ENCODE measurements around the gene CYP24A1.

Gene CYP24A1

GRCh38 chr20:54201268-54201846, 27.6 kb upstream of the CYP24A1 start:
- DNase-seq: no peak

DNA sequence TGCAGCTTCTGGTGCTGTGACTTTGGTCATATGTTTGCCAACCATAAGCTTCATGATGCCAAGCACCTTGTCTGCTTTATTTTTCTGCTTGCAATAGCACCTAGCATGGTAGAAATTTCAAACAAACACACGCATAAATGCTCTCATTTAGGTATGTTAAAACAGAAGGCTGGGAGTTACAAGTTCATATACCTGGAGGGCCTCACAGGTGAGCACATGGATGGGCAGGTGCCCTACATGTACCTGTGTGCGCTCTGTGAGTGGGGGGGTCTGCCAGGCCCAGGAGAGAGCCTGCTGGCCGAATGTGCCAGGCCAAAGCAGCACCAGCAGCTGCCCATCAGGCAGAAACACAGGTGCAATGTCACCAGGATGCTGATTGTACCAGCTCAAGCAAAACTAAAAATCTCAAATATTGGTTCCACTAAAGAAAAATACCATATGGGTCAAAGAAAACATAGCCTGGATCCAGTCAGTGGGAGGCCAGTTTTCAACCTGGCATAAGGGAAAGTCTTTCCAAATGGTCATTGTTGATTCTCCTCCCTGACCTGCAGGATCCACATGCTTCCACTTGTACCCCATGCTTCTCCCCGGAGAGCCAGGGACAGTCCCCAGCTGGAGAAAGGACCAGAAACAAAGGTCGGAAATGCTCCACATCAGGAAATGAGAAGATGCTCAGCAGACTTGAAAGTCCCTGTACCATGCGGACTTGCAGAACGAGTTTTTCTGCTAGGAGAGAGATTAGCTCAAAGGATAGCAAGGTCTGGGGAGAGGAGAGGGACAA, 26.9 kb upstream of the CYP24A1 start:
- no peak for DNase-seq

DNA sequence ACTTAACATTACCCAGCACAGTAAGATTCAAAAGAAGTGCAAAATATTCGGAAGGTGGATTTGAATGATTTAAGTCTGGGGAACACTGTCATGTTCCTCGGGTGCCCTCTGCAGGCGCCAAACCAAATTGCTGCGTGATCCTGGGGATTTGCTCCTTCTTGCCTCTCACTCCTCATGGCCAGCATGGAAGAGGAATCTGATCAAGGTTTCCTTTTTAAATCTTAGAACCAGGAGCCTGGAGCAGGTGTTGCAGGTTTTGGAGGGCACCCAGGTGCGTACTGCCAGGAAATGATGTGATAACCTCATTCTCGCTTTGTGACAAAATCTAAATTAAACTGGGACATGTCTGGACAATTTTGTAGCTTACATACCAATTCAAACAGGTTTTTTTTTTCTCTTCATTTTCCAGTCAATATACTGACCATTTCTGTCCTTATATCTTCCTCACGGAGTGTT, 26.0 kb upstream of the CYP24A1 start:
- peak; percentile 36 to 76 for DNase-seq

DNA sequence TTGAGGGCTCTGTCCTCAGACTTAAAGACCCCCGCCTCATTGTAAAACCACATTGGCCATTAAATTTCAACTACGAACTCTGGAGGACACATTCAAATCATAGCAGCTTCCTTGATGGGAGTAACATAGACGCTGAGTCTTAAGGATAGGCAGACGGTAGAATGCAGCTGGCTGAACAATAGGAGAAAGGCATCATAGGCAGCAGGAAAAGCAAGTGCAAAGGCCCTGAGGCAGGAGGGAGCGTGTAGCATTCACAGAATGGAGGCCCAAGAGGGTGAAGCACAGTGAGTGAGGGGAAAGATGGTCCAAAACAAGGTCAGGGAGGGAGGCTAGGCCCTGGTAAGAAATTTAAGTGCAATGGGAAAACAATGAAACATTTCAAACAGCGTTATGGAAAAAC, 25.5 kb upstream of the CYP24A1 start:
- DNase-seq: no peak

DNA sequence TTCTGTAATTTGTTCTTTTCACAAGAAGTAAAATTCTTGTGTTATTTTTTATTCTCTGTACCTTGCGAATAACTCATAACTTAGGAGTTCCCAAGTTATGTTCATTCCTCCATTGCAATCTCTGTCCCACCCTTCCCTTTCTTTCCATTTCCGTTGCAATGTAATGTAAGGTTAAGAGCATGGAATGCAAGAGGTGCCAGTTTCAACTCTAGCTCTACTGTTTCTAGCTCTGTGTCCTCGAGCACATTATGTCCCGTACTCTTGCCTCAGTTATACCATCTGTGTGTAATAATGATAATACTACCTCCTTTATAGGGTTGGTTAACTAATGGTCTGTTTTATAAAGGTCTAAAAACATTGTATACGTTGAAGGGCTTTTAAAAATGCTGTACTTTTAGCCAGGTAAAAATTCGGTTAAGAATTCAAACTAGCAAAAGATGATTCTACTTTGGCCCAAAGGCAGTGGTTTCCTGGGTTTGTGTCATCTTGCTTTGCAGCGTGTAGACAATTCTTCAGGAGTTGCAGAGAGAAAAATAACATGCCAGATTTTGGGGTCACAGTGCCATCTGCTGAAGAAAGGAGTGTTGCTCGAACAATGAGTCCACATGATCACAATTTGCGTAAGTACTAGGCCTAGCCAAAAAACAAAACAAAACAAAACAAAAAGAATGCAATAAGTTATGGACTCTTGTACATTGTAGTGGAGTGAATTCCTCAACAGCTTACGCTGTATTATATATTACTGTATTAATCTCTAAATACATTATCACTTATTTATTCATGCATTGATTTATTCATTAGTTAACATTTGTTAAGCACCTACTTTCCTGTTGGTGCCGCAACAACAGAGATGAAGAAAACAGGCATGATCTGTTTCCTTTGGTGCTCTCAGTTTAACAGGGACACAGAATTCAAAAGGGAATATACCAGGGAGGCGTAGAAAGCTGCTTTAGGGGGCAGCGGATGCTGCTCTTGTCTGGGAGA, 24.1 kb upstream of the CYP24A1 start:
- peak in 1 of 2 experiments; percentile 20 for DNase-seq

GRCh38 chr20:54195483-54196472, 22.0 kb upstream of the CYP24A1 start:
- no peak for DNase-seq

DNA sequence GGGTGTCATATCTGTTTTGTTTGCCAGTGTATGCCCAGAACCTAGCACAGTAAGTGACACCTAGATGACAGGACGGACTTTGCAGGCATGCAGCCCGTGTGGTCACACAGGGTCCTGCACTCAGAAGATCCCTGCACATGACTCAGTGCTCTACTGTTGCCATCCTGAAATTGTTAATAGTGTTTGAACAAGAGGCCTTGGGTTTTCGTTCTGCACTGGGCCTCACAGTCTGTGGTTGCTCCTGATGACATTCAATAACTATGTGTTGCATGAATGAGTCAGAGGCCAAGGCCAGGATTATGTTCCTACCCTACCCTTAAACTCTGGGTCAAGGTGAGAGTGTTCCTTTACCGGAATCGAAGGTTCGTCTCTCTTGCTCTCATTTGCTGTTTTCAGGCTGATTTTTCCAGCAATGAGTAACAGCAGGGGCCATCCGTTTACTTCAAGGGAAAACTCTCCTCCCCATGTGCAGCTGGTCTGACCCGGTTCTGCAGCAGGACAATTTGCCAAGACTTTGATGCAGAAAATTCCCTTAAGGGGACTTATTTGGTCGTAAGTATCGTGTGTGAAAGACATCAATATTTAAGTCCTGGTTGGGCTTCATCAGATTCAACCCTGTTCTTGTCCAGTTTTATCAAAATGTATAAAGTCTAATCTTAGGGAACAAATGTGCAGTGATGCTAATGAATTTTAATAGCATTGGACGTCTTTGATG, 21.1 kb upstream of the CYP24A1 start:
- no peak for DNase-seq

- no peak for DNase-seq
Measured at GRCh38 chr20:54193817-54194216, 20.0 kb upstream of the CYP24A1 start.

GRCh38 chr20:54190217-54190616, 16.4 kb upstream of the CYP24A1 start:
- DNase-seq: no peak

DNA sequence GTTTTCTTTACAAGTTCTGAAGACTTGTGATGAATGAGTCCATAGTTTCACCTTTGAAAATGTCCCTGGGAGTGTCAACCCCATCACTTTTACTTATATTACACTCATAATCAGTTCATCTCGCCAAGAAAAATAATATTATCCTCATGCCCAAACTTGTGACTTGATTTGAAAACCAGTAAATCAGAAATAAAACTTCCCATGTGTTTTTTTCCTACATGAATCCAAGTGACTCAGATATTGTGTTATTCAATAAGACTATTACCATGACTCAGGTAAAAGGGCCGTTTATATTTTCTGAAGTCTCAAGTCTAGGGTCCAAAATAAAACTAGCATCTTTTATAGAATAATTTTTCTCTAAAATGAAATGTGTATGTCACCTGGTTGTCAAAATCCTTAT, 15.8 kb upstream of the CYP24A1 start:
- DNase-seq: no peak

GRCh38 chr20:54188132-54188849, 14.5 kb upstream of the CYP24A1 start:
- no peak for DNase-seq

DNA sequence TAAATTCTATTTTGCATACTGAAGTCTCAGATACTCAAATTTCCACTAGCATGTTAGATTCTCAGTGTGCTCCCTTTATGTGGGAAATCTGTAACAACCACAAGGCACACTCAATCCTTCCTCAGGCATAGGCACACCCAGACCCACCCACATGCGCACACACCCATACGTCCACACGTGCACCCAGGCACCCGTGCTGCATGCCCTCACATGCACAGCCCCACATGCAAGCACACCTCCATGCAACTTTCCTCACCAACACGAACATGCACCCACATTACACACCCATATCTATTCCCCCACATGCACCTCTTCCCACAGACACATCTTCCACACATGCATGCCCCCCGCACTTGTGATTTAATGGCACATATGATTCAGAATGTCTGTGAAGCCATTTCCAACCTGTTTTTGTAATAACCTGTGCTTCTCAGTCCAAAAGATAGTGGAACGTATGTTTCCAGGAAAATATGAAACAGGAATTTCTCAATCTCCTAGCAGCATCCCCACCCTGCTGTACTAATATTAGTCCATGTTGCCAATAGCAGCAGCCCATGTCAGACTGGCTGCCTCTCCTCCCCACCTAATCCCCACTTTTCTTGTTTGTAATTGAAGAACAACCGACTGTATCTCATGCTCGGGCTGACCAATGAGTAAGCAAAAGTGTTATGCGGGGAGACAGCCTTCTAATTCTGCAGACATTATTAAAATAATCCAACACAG, 11.3 kb upstream of the CYP24A1 start:
- DNase-seq: no peak

DNA sequence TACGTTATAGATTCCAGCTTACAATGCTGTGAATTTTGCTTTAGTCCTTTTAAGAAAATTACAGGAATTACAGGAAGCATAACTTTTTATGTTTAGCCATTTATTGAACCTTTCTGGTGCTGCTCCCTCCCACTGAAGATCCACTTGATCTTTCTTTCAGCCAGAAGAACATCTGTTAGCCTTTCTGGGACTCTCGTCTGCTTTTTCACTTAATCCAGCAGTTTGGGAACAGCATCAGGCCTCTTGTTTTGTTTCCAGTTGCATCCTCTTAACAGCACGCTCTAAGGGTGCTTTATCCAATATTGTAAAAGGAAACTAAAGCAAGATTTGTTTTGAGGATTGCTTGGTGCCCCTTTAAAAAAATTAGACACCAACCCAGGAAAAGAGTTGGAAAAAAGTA, 10.3 kb upstream of the CYP24A1 start:
- DNase-seq: no peak

- no peak for DNase-seq
Measured at GRCh38 chr20:54180931-54181330, 7.1 kb upstream of the CYP24A1 start.

DNA sequence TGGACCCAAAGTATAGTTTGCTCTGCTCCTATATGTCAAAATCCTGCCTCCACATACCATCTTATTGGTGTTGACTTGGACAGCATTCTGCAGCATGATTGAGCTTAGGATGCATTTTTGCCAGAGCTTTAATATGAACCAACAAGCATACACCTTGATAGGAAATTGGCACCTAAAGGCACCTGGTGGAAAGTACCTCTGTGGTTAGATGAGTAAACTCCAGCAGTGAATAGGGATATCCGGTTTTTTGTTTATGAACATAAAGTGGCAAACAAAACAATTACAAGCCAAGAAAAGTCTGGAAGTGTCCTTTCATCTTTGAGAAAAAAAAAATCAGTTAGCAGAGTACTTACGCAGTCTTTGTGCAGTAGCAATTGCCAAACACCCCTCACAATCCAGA, 6.2 kb upstream of the CYP24A1 start:
- DNase-seq: no peak

- no peak for DNase-seq
Measured at GRCh38 chr20:54178256-54178655, 4.5 kb upstream of the CYP24A1 start.

DNA sequence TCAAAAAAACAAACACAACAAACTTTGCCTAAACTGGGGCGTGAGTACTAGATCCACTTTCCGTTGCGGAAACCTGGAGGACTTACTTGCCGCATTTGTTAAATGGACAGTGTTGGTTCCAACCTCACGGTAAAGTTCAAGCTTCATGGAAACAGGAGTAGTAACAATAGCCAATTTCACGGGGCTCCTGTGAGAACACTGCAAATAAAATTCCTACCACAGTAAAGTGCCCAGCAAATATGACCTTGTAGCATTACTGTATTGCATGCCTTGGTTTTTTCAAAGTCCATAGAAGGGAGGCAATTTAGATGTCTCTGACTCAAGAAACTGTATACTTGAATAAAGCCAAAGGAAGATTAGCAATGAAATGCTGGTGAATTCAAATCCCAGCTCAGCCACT, 3.6 kb upstream of the CYP24A1 start:
- DNase-seq: no peak

- no peak for DNase-seq
Measured at GRCh38 chr20:54176610-54177009, 2.8 kb upstream of the CYP24A1 start.

GRCh38 chr20:54174457-54175175, 830 bp upstream of the CYP24A1 start:
- no peak for DNase-seq
